ENCODE data around the gene WFDC1.

Gene WFDC1

GRCh38 chr16:84254062-84254461 is 40.6 kb upstream of the WFDC1 start:
- no peaks in the 10 kb centered on the region for H3K27me3 ChIP-seq (ENCODE audit: insufficient read depth, insufficient read length)
- peaks cover 23% of the 10 kb centered on the region for H3K9me3 ChIP-seq (ENCODE audit: insufficient read depth, low read length)
- H3K9ac ChIP-seq (ENCODE audit: insufficient read length, low read depth): no peak overlapping the region
- H3K4me1 ChIP-seq (ENCODE audit: insufficient read depth, insufficient read length): peaks cover 7% of the 10 kb centered on the region
- H3K4me3 ChIP-seq (ENCODE audit: insufficient read length, low read depth): no peak overlapping the region
- no peak for TF ChIP-seq YY1 (IDR thresholded peaks at IDR 0.05; ENCODE audit: insufficient read depth, insufficient read length)
- no peak for TF ChIP-seq SUZ12 (IDR thresholded peaks at IDR 0.05; ENCODE audit: extremely low read depth, insufficient read depth, insufficient read length)
- TF ChIP-seq ZNF274 (IDR thresholded peaks at IDR 0.05; ENCODE audit: low read depth, low read length): no peak
- DNase-seq (ENCODE audit: low read depth, low spot score): no peak
- H3K36me3 ChIP-seq (ENCODE audit: insufficient read depth, insufficient read length, low read length): no peaks in the 10 kb centered on the region

DNA sequence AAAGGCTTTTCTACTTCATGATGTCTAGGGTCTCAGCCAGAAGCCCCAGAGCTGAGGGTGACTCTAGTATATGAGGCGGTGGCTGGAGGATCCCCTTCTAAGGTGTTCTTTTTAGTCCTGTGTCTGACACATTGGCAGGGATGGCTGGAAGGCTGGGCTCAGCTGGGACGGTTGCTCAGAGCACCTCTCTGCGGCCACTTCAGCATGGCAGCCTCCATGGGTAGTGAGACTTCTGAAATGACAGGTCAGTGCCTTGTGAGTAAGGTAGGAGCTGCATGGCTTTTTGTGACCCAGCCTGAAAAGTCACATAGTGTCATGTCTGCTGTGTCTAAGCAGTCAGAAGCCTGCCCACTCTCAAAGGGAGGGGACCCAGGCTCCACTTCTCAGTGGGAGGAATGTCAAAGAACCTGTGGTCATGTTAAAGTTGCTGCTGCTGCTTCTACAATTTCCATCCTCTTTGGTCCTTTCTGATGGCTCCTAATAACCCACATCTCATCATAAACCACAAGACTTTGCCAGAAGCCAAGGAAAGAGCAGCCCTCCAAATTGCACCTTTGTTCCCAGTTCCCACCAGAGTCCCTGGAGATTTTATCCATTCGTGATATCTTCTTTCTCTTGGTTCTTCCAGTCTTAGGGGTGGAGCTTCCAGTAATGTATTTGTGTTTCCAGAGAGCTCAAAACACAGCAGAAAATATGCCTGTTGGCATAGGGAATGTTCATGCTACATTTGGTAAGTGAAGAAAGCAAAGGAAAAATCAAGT is 39.4 kb upstream of the WFDC1 start:
- TF ChIP-seq YY1 (IDR thresholded peaks at IDR 0.05; ENCODE audit: insufficient read depth, insufficient read length): no peak
- TF ChIP-seq ZNF274 (IDR thresholded peaks at IDR 0.05; ENCODE audit: low read depth, low read length): no peak
- no peak for TF ChIP-seq SUZ12 (IDR thresholded peaks at IDR 0.05; ENCODE audit: extremely low read depth, insufficient read depth, insufficient read length)
- Histone ChIP-seq H3K4me1 (ENCODE audit: insufficient read depth, insufficient read length) (peaks cover 7% of the 10 kb centered on the region), H3K9ac (ENCODE audit: insufficient read length, low read depth) (no peak overlapping the region), H3K36me3 (ENCODE audit: insufficient read depth, insufficient read length, low read length) (no peaks in the 10 kb centered on the region), H3K9me3 (ENCODE audit: insufficient read depth, low read length) (peaks cover 23% of the 10 kb centered on the region), H3K4me3 (ENCODE audit: insufficient read length, low read depth) (no peak overlapping the region), H3K27me3 (ENCODE audit: insufficient read depth, insufficient read length) (no peaks in the 10 kb centered on the region)
- no peak for DNase-seq (ENCODE audit: low read depth, low spot score)

DNA sequence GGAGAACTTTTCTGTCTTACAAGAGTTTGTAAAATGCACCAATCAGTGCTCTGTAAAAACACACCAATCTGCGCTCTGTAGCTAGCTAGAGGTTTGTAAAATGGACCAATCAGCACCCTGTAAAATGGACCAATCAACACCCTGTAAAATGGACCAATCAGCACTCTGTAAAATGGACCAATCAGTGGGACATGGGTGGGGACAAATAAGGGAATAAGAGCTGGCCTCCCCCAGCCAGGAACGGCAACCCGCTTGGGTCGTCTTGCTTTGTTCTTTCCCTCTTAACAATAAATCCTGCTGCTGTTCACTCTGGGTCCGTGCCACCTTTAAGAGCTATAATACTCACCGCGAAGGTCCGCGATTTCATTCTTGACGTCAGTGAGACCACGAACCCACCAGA is 36.4 kb upstream of the WFDC1 start:
- Histone ChIP-seq H3K9me3 (ENCODE audit: insufficient read depth, low read length) (peaks cover 23% of the 10 kb centered on the region), H3K27me3 (ENCODE audit: insufficient read depth, insufficient read length) (peaks cover 3% of the 10 kb centered on the region), H3K9ac (ENCODE audit: insufficient read length, low read depth) (no peak overlapping the region), H3K4me1 (ENCODE audit: insufficient read depth, insufficient read length) (no peaks in the 10 kb centered on the region), H3K36me3 (ENCODE audit: insufficient read depth, insufficient read length, low read length) (no peaks in the 10 kb centered on the region), H3K4me3 (ENCODE audit: insufficient read length, low read depth) (no peak overlapping the region)
- TF ChIP-seq SUZ12 (IDR thresholded peaks at IDR 0.05; ENCODE audit: extremely low read depth, insufficient read depth, insufficient read length) (no peak), YY1 (IDR thresholded peaks at IDR 0.05; ENCODE audit: insufficient read depth, insufficient read length) (no peak), ZNF274 (IDR thresholded peaks at IDR 0.05; ENCODE audit: low read depth, low read length) (no peak)
- DNase-seq (ENCODE audit: low read depth, low spot score): no peak

DNA sequence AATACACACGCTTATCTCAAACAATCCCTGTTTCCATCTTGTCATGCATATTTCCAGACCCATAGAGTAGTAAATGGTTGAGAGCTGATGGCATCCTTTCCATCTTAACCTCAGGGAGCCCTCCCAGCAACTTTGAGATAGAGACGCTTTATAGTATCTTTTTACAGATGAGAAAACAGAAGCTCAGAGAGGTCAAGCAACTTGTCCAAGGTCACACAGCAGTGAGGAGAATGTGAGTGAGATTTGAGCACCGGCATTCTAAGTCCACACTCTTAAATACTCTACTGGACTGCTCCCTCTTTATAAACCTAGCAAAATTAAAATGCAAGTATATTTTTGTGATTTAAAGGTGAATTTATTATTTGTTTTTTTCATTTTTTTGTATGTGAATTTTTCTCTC is 35.0 kb upstream of the WFDC1 start:
- Histone ChIP-seq H3K9ac (ENCODE audit: insufficient read length, low read depth) (no peak overlapping the region), H3K36me3 (ENCODE audit: insufficient read depth, insufficient read length, low read length) (no peaks in the 10 kb centered on the region), H3K27me3 (ENCODE audit: insufficient read depth, insufficient read length) (peaks cover 3% of the 10 kb centered on the region), H3K4me3 (ENCODE audit: insufficient read length, low read depth) (no peak overlapping the region), H3K4me1 (ENCODE audit: insufficient read depth, insufficient read length) (no peaks in the 10 kb centered on the region), H3K9me3 (ENCODE audit: insufficient read depth, low read length) (peaks cover 21% of the 10 kb centered on the region)
- no peak for DNase-seq (ENCODE audit: low read depth, low spot score)
- TF ChIP-seq ZNF274 (IDR thresholded peaks at IDR 0.05; ENCODE audit: low read depth, low read length) (no peak), SUZ12 (IDR thresholded peaks at IDR 0.05; ENCODE audit: extremely low read depth, insufficient read depth, insufficient read length) (no peak), YY1 (IDR thresholded peaks at IDR 0.05; ENCODE audit: insufficient read depth, insufficient read length) (no peak)

GRCh38 chr16:84260766-84261554 is 33.7 kb upstream of the WFDC1 start:
- H3K4me1 ChIP-seq (ENCODE audit: insufficient read depth, insufficient read length): no peaks in the 10 kb centered on the region
- H3K9ac ChIP-seq (ENCODE audit: insufficient read length, low read depth): no peak overlapping the region
- H3K4me3 ChIP-seq (ENCODE audit: insufficient read length, low read depth): no peak overlapping the region
- peaks cover 9% of the 10 kb centered on the region; the same call in 1 of the 2 replicates for H3K9me3 ChIP-seq (ENCODE audit: insufficient read depth, low read length)
- TF ChIP-seq YY1 (IDR thresholded peaks at IDR 0.05; ENCODE audit: insufficient read depth, insufficient read length) (no peak), ZNF274 (IDR thresholded peaks at IDR 0.05; ENCODE audit: low read depth, low read length) (no peak), SUZ12 (IDR thresholded peaks at IDR 0.05; ENCODE audit: extremely low read depth, insufficient read depth, insufficient read length) (no peak)
- peaks cover 3% of the 10 kb centered on the region for H3K27me3 ChIP-seq (ENCODE audit: insufficient read depth, insufficient read length)
- H3K36me3 ChIP-seq (ENCODE audit: insufficient read depth, insufficient read length, low read length): no peaks in the 10 kb centered on the region
- DNase-seq (ENCODE audit: low read depth, low spot score): no peak

DNA sequence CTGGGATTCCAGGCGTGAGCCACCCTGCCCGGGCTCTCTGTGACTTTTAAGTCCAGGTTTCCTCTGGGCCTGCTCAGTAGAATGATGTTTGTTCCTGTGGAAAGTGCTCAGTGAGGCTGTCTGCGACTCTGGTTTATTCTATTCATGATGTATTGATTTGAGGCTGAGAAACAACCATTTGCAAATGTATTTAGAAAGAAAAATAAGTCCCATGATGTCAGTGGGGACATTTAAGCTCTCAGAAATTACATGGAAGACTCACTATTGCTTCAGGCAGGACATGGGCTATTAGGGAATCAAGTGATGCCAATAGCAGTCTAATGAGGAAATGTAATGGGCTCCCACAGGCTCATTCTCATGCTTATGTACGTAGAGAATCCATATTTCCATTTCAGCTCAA is 32.6 kb upstream of the WFDC1 start:
- Histone ChIP-seq H3K9me3 (ENCODE audit: insufficient read depth, low read length) (peaks cover 8% of the 10 kb centered on the region; the same call in 1 of the 2 replicates), H3K9ac (ENCODE audit: insufficient read length, low read depth) (no peak overlapping the region), H3K27me3 (ENCODE audit: insufficient read depth, insufficient read length) (peaks cover 3% of the 10 kb centered on the region), H3K36me3 (ENCODE audit: insufficient read depth, insufficient read length, low read length) (no peaks in the 10 kb centered on the region), H3K4me3 (ENCODE audit: insufficient read length, low read depth) (no peak overlapping the region), H3K4me1 (ENCODE audit: insufficient read depth, insufficient read length) (no peaks in the 10 kb centered on the region)
- DNase-seq (ENCODE audit: low read depth, low spot score): no peak
- TF ChIP-seq YY1 (IDR thresholded peaks at IDR 0.05; ENCODE audit: insufficient read depth, insufficient read length) (no peak), SUZ12 (IDR thresholded peaks at IDR 0.05; ENCODE audit: extremely low read depth, insufficient read depth, insufficient read length) (no peak), ZNF274 (IDR thresholded peaks at IDR 0.05; ENCODE audit: low read depth, low read length) (no peak)

DNA sequence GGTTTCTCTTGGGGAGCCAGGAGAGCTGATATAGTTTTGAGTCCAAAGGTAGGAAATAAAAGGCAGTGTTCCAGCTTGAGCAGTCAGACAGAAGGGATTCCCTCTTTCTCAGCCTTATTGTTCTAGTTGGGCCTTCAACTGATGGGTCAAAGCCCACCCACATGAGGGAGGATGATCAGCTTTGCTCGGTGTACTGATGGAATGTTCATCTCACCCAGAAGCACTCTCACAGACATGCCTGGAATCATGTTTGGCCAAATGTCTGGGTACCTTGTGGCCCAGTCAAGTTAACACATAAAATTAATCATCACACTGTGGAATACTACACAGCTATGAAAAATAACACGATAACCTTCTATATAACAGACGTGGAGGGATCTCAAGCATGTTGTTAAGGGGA is 31.7 kb upstream of the WFDC1 start:
- no peak for TF ChIP-seq ZNF274 (IDR thresholded peaks at IDR 0.05; ENCODE audit: low read depth, low read length)
- no peak for TF ChIP-seq SUZ12 (IDR thresholded peaks at IDR 0.05; ENCODE audit: extremely low read depth, insufficient read depth, insufficient read length)
- no peak for TF ChIP-seq YY1 (IDR thresholded peaks at IDR 0.05; ENCODE audit: insufficient read depth, insufficient read length)

More for the DNA sequence above, 31.7 kb upstream of the WFDC1 start:
- H3K9ac ChIP-seq (ENCODE audit: insufficient read length, low read depth): no peak overlapping the region
- H3K36me3 ChIP-seq (ENCODE audit: insufficient read depth, insufficient read length, low read length): no peaks in the 10 kb centered on the region
- H3K4me3 ChIP-seq (ENCODE audit: insufficient read length, low read depth): no peak overlapping the region
- H3K4me1 ChIP-seq (ENCODE audit: insufficient read depth, insufficient read length): no peaks in the 10 kb centered on the region
- peaks cover 3% of the 10 kb centered on the region for H3K27me3 ChIP-seq (ENCODE audit: insufficient read depth, insufficient read length)
- DNase-seq (ENCODE audit: low read depth, low spot score): no peak
- H3K9me3 ChIP-seq (ENCODE audit: insufficient read depth, low read length): peaks cover 7% of the 10 kb centered on the region; the same call in 1 of the 2 replicates

All from NT2/D1 (cell line).